WERI-Rb-1 (cell line): ENCODE data around the gene PEPD.

Experiments used
- DNase-seq: peaks from one replicate; pipeline ENCODE4 v3.0.0-alpha.2; 2020
- H3K27ac ChIP-seq: fragments of 250-450 bp; sonication (Bioruptor Pico); 2 replicates; pipeline ENCODE4 v1.5.1; 2020; ENCODE audit warnings: mild to moderate bottlenecking, moderate library complexity
- H3K27me3 ChIP-seq: fragments of 250-450 bp; sonication (Bioruptor Pico); 2 replicates; pipeline ENCODE4 v1.5.1; 2021; ENCODE audit warnings: mild to moderate bottlenecking, low read depth, moderate library complexity; ENCODE audit not compliant: insufficient read depth, severe bottlenecking
- H3K36me3 ChIP-seq: fragments of 250-450 bp; sonication (Bioruptor Pico); 2 replicates; pipeline ENCODE4 v1.5.1; 2020; ENCODE audit warnings: mild to moderate bottlenecking, moderate library complexity
- H3K4me3 ChIP-seq: 2 replicates; pipeline ENCODE4 v1.5.1; 2011; ENCODE audit warnings: low read depth, mild to moderate bottlenecking, control low read depth, low read length
- H3K9me3 ChIP-seq: fragments of 250-450 bp; sonication (Bioruptor Pico); 2 replicates; pipeline ENCODE4 v1.5.1; 2021; ENCODE audit warnings: mild to moderate bottlenecking, moderate library complexity; ENCODE audit not compliant: severe bottlenecking
- TF ChIP-seq, protein P1 (sequence below): IDR thresholded peaks from 2 replicates; pipeline ENCODE4 v1.5.1; 2011; ENCODE audit warnings: low read depth, mild to moderate bottlenecking, control low read depth, inconsistent platforms, low read length

The PEPD gene

GRCh38 chr19:33346665-33347064 is 174.9 kb downstream of the PEPD start:
- no peaks in the 10 kb centered on the region for H3K9me3 ChIP-seq
- DNase-seq, result no peak
- TF ChIP-seq, protein P1, sequence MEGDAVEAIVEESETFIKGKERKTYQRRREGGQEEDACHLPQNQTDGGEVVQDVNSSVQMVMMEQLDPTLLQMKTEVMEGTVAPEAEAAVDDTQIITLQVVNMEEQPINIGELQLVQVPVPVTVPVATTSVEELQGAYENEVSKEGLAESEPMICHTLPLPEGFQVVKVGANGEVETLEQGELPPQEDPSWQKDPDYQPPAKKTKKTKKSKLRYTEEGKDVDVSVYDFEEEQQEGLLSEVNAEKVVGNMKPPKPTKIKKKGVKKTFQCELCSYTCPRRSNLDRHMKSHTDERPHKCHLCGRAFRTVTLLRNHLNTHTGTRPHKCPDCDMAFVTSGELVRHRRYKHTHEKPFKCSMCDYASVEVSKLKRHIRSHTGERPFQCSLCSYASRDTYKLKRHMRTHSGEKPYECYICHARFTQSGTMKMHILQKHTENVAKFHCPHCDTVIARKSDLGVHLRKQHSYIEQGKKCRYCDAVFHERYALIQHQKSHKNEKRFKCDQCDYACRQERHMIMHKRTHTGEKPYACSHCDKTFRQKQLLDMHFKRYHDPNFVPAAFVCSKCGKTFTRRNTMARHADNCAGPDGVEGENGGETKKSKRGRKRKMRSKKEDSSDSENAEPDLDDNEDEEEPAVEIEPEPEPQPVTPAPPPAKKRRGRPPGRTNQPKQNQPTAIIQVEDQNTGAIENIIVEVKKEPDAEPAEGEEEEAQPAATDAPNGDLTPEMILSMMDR, result no peak
- H3K4me3 ChIP-seq, result no peak overlapping the region
- H3K27me3 ChIP-seq, result no peaks in the 10 kb centered on the region
- no peak overlapping the region for H3K27ac ChIP-seq
- H3K36me3 ChIP-seq, result no peaks in the 10 kb centered on the region

GRCh38 chr19:33345163-33345562 is 176.4 kb downstream of the PEPD start:
- Histone ChIP-seq H3K9me3 (no peaks in the 10 kb centered on the region), H3K27ac (no peak overlapping the region), H3K27me3 (peaks cover 7% of the 10 kb centered on the region), H3K4me3 (no peak overlapping the region), H3K36me3 (no peaks in the 10 kb centered on the region)
- no peak for DNase-seq
- TF ChIP-seq, protein P1, result no peak

DNA sequence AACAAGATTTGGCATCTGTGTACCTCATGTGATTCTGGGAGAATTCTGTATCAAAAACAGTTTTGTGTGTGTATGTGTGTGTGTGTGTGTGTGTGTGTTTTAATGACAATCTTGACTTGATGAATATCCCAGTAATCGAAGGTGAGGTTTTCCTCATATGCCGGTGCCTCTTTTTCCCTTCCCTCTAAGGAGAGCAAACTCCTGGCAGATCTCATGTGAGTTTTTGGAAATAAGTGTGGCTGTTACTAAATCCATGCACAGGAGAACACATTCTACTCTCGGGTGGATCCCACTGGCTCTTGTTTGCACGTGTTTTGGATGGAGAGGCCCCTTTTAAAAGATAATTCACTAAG is 177.0 kb downstream of the PEPD start:
- no peak for DNase-seq
- TF ChIP-seq, protein P1, result no peak
- H3K4me3 ChIP-seq, result no peak overlapping the region
- H3K9me3 ChIP-seq, result no peaks in the 10 kb centered on the region
- no peak overlapping the region for H3K27ac ChIP-seq
- H3K27me3 ChIP-seq, result peaks cover 9% of the 10 kb centered on the region
- H3K36me3 ChIP-seq, result no peaks in the 10 kb centered on the region

DNA sequence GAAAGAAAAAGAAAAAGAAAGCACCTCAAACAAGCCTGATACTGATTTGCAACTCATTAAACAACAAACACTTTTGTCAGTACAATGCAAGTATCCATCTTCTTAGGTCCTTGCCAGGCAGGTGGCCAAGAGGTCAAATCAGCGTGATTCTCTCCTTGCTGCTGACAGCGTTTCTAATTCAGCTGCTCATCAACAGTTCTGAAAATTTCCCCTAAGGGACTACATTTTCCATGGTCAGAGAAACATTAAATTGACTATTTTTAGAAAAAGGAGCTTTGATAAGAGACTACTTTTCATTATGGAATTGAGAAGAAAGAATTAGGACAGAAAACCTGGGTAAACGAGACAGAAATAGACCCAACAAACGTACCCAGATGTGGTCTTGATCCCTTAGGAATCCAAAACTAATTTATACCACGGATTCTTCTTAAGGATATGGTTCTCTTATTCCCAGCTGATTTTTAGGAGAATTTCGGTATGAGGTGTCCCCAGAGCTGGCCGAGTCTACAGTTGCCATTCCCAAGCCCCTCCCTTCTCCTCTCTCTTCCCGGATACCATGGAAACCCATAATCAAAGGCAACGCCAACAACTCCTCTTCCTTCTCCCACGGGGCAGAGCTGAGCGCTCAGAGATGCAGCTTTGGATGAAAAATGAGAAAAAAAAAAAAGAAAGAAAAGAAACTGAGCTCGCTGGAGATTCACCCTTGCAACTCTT is 177.6 kb downstream of the PEPD start:
- DNase-seq, result no peak
- TF ChIP-seq, protein P1, result no peak
- Histone ChIP-seq H3K27ac (no peak overlapping the region), H3K27me3 (peaks cover 9% of the 10 kb centered on the region), H3K36me3 (no peaks in the 10 kb centered on the region), H3K4me3 (no peak overlapping the region), H3K9me3 (no peaks in the 10 kb centered on the region)

GRCh38 chr19:33343301-33343700 is 178.3 kb downstream of the PEPD start:
- no peaks in the 10 kb centered on the region for H3K36me3 ChIP-seq
- no peak overlapping the region for H3K4me3 ChIP-seq
- H3K9me3 ChIP-seq, result no peaks in the 10 kb centered on the region
- DNase-seq, result no peak
- no peak overlapping the region for H3K27ac ChIP-seq
- peaks cover 9% of the 10 kb centered on the region for H3K27me3 ChIP-seq
- TF ChIP-seq, protein P1, result no peak

DNA sequence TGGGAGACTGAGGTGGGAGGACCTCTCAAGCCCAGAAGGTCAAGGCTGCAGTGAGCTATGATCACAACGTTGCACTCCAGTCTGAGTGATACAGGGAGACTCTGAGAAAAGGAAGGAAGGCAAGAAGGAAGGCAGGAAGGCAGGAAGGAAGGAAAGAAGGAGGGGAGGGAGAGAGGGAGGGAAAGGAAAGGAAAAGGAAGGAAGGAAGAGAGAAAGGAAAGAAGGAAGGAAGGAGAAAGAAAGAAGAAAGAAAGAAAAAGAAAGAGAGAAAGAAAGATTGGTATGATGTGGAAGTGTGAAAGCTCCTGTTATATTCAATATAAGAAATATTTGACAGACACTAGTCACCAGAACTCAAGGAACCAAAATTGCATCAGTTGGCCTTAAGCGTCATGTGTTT is 180.6 kb downstream of the PEPD start:
- Histone ChIP-seq H3K9me3 (no peaks in the 10 kb centered on the region), H3K36me3 (no peaks in the 10 kb centered on the region), H3K27me3 (peaks cover 9% of the 10 kb centered on the region), H3K27ac (no peak overlapping the region), H3K4me3 (no peak overlapping the region)
- DNase-seq, result no peak
- TF ChIP-seq, protein P1, result no peak
